Keratinocyte (primary cell): ENCODE results near the gene FOXS1.

ENCODE experiments used
- EZH2 ChIP-seq: IDR thresholded peaks from one replicate; pipeline ENCODE4 v1.6.1; 2012; ENCODE audit warnings: inconsistent platforms, mild to moderate bottlenecking, low read length, moderate library complexity
- TF ChIP-seq, protein P1 (sequence below), 3 experiments: IDR thresholded peaks in 1 of 3; conservative IDR thresholded peaks in 1 of 3; optimal IDR thresholded peaks in 1 of 3; 2 replicates in 2 of 3; 3 replicates in 1 of 3; pipeline versions ENCODE3 to v1.5.1; 2011; ENCODE audit warnings: low read length in 3 of 3, mild to moderate bottlenecking in 3 of 3, moderate library complexity in 2 of 3, control low read depth in 1 of 3, inconsistent platforms in 1 of 3; ENCODE audit not compliant: insufficient read depth in 2 of 3; ENCODE audit errors: extremely low read depth in 1 of 3

DNA sequence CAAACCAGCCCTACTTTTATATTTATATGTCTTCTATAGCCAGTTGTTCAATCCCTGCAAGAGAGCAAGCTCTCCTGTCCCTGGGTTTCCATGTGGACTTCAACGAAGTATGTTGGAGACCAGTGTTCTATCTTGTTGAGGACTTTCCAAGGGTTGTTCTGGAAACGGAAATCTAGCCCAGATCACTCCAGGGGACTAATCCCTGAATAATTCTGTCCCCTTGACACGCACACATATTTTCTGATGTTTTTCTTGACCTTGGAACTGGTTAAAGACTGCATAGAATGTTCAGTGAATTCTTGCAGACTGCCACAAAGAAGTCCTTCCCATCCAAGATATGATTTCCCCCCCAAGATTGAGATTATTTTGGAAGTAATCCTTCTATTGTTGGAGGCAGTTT lies 35.7 kb downstream of the FOXS1 start:
- TF ChIP-seq, protein P1, sequence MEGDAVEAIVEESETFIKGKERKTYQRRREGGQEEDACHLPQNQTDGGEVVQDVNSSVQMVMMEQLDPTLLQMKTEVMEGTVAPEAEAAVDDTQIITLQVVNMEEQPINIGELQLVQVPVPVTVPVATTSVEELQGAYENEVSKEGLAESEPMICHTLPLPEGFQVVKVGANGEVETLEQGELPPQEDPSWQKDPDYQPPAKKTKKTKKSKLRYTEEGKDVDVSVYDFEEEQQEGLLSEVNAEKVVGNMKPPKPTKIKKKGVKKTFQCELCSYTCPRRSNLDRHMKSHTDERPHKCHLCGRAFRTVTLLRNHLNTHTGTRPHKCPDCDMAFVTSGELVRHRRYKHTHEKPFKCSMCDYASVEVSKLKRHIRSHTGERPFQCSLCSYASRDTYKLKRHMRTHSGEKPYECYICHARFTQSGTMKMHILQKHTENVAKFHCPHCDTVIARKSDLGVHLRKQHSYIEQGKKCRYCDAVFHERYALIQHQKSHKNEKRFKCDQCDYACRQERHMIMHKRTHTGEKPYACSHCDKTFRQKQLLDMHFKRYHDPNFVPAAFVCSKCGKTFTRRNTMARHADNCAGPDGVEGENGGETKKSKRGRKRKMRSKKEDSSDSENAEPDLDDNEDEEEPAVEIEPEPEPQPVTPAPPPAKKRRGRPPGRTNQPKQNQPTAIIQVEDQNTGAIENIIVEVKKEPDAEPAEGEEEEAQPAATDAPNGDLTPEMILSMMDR (optimal IDR thresholded peaks at IDR 0.05 in 1 of 3, IDR thresholded peaks at IDR 0.05 in 1 of 3, conservative IDR thresholded peaks at IDR 0.05 in 1 of 3; ENCODE audit: extremely low read depth in 1 of 3, insufficient read depth in 2 of 3, low read length in 3 of 3) = no peak
- TF ChIP-seq EZH2 = no peak
